IMR-90 (cell line): ENCODE measurements around the gene IL20RA. TPM values are rescaled to one million over a fixed set of nuclear protein-coding genes. Genes with fewer than 3 reads are reported as not detected.

Experiments used
- ATAC-seq: fragments of 200-7000 bp; cut with Tn5 transposase; 2 replicates; pipeline ENCODE4 v1.9.1; 2020; ENCODE audit warnings: low read depth, mild to moderate bottlenecking, moderate library complexity
- BruUV-seq: library from RNA; stranded (reverse); fragments of 400-500 nt; replicated peaks from 2 replicates; lab custom pipeline; 2021; lab: Mats Ljungman, UMichigan
- CTCF ChIA-PET: fragments of 300-600 bp; formaldehyde crosslinking; extraction: SDS; loops from one replicate; lab custom pipeline; 2021; ENCODE audit warnings: antibody characterized with exemption; lab: Yijun Ruan, JAX
- POLR2A ChIA-PET: fragments of 300-600 bp; sonication (Branson Sonifier 250); formaldehyde crosslinking; loops from one replicate; lab custom pipeline; 2022; ENCODE audit warnings: antibody characterized with exemption; ENCODE audit not compliant: unreplicated experiment; lab: Charles Lee
- DNase-seq: peaks from one replicate; pipeline ENCODE4 v3.0.0; 2013
- H2AFZ ChIP-seq: replicated peaks from 2 replicates; pipeline ENCODE3; 2013; ENCODE audit warnings: low read length, mild to moderate bottlenecking; ENCODE audit not compliant: poor library complexity
- H2AK5ac ChIP-seq: 2 replicates; pipeline ENCODE4 v1.6.1; 2013; ENCODE audit warnings: low read depth, low read length, inconsistent platforms
- H2AK9ac ChIP-seq: replicated peaks from 2 replicates; pipeline ENCODE3; 2013; ENCODE audit warnings: mild to moderate bottlenecking, low read depth, low read length, moderate library complexity; ENCODE audit not compliant: poor library complexity
- H2BK120ac ChIP-seq: 2 replicates; pipeline ENCODE4 v1.6.1; 2013; ENCODE audit warnings: low read depth, low read length, inconsistent platforms
- H2BK15ac ChIP-seq: 3 replicates; pipeline ENCODE4 v1.6.1; 2013; ENCODE audit warnings: low read depth, low read length, inconsistent platforms
- H2BK20ac ChIP-seq: 2 replicates; pipeline ENCODE4 v1.6.1; 2013; ENCODE audit warnings: low read depth, mild to moderate bottlenecking, inconsistent platforms, low read length, moderate library complexity
- H2BK5ac ChIP-seq: 2 replicates; pipeline ENCODE4 v1.6.1; 2013; ENCODE audit warnings: mild to moderate bottlenecking, low read depth, low read length, inconsistent platforms; ENCODE audit not compliant: poor library complexity, severe bottlenecking
- H3K14ac ChIP-seq: replicated peaks from 2 replicates; pipeline ENCODE4 v1.6.1; 2013; ENCODE audit warnings: low read depth, low read length, inconsistent platforms
- H3K18ac ChIP-seq: 2 replicates; pipeline ENCODE4 v1.6.1; 2013; ENCODE audit warnings: low read depth, low read length, control low read depth
- H3K23ac ChIP-seq: 2 replicates; pipeline ENCODE4 v1.6.1; 2013; ENCODE audit warnings: low read depth, low read length, inconsistent platforms
- H3K27ac ChIP-seq: 2 replicates; pipeline ENCODE4 v1.5.1; 2013; ENCODE audit warnings: mild to moderate bottlenecking, control low read depth, low read length; ENCODE audit not compliant: insufficient read depth
- H3K27me3 ChIP-seq: 2 replicates; pipeline ENCODE4 v1.6.1; 2013; ENCODE audit warnings: low read length; ENCODE audit not compliant: control insufficient read depth, insufficient read depth
- H3K36me3 ChIP-seq: 2 replicates; pipeline ENCODE4 v1.6.1; 2013; ENCODE audit warnings: low read length, mixed read lengths; ENCODE audit not compliant: control insufficient read depth, insufficient read depth
- H3K4ac ChIP-seq: 2 replicates; pipeline ENCODE4 v1.6.1; 2013; ENCODE audit warnings: low read depth, low read length, inconsistent platforms
- H3K4me1 ChIP-seq: 2 replicates; pipeline ENCODE4 v1.6.1; 2013; ENCODE audit warnings: low read length, mixed read lengths; ENCODE audit not compliant: control insufficient read depth, insufficient read depth
- H3K4me2 ChIP-seq: 2 replicates; pipeline ENCODE4 v1.6.1; 2013; ENCODE audit warnings: low read depth, mild to moderate bottlenecking, control low read depth, low read length, moderate library complexity
- H3K4me3 ChIP-seq: 2 replicates; pipeline ENCODE4 v1.5.1; 2013; ENCODE audit warnings: low read depth, mild to moderate bottlenecking, control low read depth, low read length, moderate library complexity; ENCODE audit not compliant: insufficient read depth
- H3K56ac ChIP-seq: 2 replicates; pipeline ENCODE4 v1.6.1; 2013; ENCODE audit warnings: low read length, inconsistent platforms; ENCODE audit not compliant: insufficient read depth; ENCODE audit errors: extremely low read depth
- H3K79me1 ChIP-seq, 2 experiments: 2 replicates each; pipeline ENCODE4 v1.6.1; 2013; ENCODE audit warnings: low read length in 2 of 2, inconsistent platforms in 1 of 2, low read depth in 1 of 2
- H3K9ac ChIP-seq: 2 replicates; pipeline ENCODE4 v1.6.1; 2013; ENCODE audit warnings: low read depth, low read length, control low read depth
- H3K9me1 ChIP-seq: 2 replicates; pipeline ENCODE4 v1.6.1; 2013; ENCODE audit warnings: low read length, inconsistent platforms; ENCODE audit not compliant: insufficient read depth
- H3K9me3 ChIP-seq: 2 replicates; pipeline ENCODE4 v1.6.1; 2013; ENCODE audit warnings: low read length; ENCODE audit not compliant: control insufficient read depth, insufficient read depth
- H4K20me1 ChIP-seq: 2 replicates; pipeline ENCODE4 v1.6.1; 2013; ENCODE audit warnings: low read length, inconsistent platforms; ENCODE audit not compliant: insufficient read depth
- H4K5ac ChIP-seq: 2 replicates; pipeline ENCODE4 v1.6.1; 2013; ENCODE audit warnings: mild to moderate bottlenecking, low read depth, low read length, control low read depth
- H4K8ac ChIP-seq, 2 experiments: 2 replicates each; pipeline ENCODE4 v1.6.1; 2013; ENCODE audit warnings: low read depth in 2 of 2, low read length in 2 of 2, control low read depth in 1 of 2, inconsistent platforms in 1 of 2
- H4K91ac ChIP-seq: 2 replicates; pipeline ENCODE4 v1.6.1; 2013; ENCODE audit warnings: low read depth, low read length, inconsistent platforms; ENCODE audit not compliant: insufficient read depth
- BHLHE40 ChIP-seq: fragments of 150-350 bp; IDR thresholded peaks from 2 replicates; pipeline ENCODE4 v1.6.1; 2016; ENCODE audit warnings: mild to moderate bottlenecking, low read depth, low read length
- CHD1 ChIP-seq: IDR thresholded peaks from 2 replicates; pipeline ENCODE4 v1.6.1; 2012; ENCODE audit warnings: low read depth, low read length, improper control_type of control experiment
- MAFK ChIP-seq: IDR thresholded peaks from 2 replicates; pipeline ENCODE4 v1.6.1; 2012; ENCODE audit warnings: low read depth, low read length, improper control_type of control experiment
- MAZ ChIP-seq: IDR thresholded peaks from 2 replicates; pipeline ENCODE4 v1.6.1; 2012; ENCODE audit warnings: low read depth, mild to moderate bottlenecking, low read length, improper control_type of control experiment, moderate library complexity, borderline replicate concordance
- MXI1 ChIP-seq: IDR thresholded peaks from 2 replicates; pipeline ENCODE4 v1.6.1; 2012; ENCODE audit warnings: low read depth, mild to moderate bottlenecking, low read length, moderate library complexity, borderline replicate concordance
- NFE2L2 ChIP-seq: fragments of 150-350 bp; IDR thresholded peaks from 2 replicates; pipeline ENCODE4 v1.6.1; 2016; ENCODE audit warnings: low read depth, mild to moderate bottlenecking, low read length
- POLR2A ChIP-seq: IDR thresholded peaks from 2 replicates; pipeline ENCODE4 v1.6.1; 2012; ENCODE audit warnings: mild to moderate bottlenecking, low read depth, low read length
- RAD21 ChIP-seq: IDR thresholded peaks from 2 replicates; pipeline ENCODE4 v1.6.1; 2012; ENCODE audit warnings: low read length, improper control_type of control experiment
- RFX5 ChIP-seq: IDR thresholded peaks from 2 replicates; pipeline ENCODE4 v1.8.0; 2012; ENCODE audit warnings: low read depth, mild to moderate bottlenecking, low read length, moderate library complexity
- SMC3 ChIP-seq: fragments of 150-350 bp; IDR thresholded peaks from 2 replicates; pipeline ENCODE4 v1.6.1; 2016; ENCODE audit warnings: low read depth, mild to moderate bottlenecking, antibody characterized with exemption, low read length, moderate library complexity
- WGBS, 2 experiments: methylation state at CpG; one replicate each; pipeline versions ENCODE4 v1.1.5 to v1.1.7; 2013; ENCODE audit warnings: missing lambda C conversion rate in 2 of 2; ENCODE audit not compliant: insufficient read length in 1 of 2; ENCODE audit errors: extremely low coverage in 2 of 2; 5-methylcytosine and 5-hydroxymethylcytosine counted together
- dilution Hi-C: fragments of 300-500 bp; cut with HindIII; formaldehyde crosslinking; loops from one replicate; pipeline ENCODE4 v1.14.3; 2018; ENCODE audit warnings: low sequenced_read_pairs; ENCODE audit not compliant: unreplicated experiment
- in situ Hi-C: fragments of 300-500 bp; cut with MboI; formaldehyde crosslinking; loops from 3 replicates; pipeline ENCODE4 v1.14.3; 2019; ENCODE audit warnings: low sequenced_read_pairs, inconsistent platforms, mixed read lengths
- intact Hi-C: fragments of 100-400 bp; cut with micrococcal nuclease; formaldehyde crosslinking; loops from 2 replicates; pipeline ENCODE4 v1.10.0; 2022
- polyA plus RNA-seq, 3 experiments: library from polyadenylated mRNA; depleted of rRNA; stranded (reverse); fragments of >200 nt; gene quantifications; 2 replicates each; pipeline ENCODE4 v1.2.3, GENCODE V29; 2012; ENCODE audit warnings: low replicate concordance in 1 of 3
- total RNA-seq: library from RNA; depleted of rRNA; stranded (reverse); fragments of >200 nt; gene quantifications from 2 replicates; pipeline ENCODE4 v1.2.3, GENCODE V29; 2012

The IL20RA gene
- total and polyA plus RNA-seq, 2 of the 4 experiments (the other 2 are of a cell fraction): 0.02 TPM; not detected in 1

- Histone ChIP-seq H2AFZ (no peak overlapping the region), H4K20me1 (no peaks in the 10 kb centered on the region), H3K9me3 (no peaks in the 10 kb centered on the region), H3K14ac (no peak overlapping the region), H3K27ac (no peak overlapping the region), H3K4ac (no peak overlapping the region), H3K23ac (no peak overlapping the region), H4K8ac (no peak overlapping the region), H3K56ac (no peak overlapping the region), H2BK5ac (no peak overlapping the region), H3K36me3 (no peaks in the 10 kb centered on the region), H3K9ac (no peak overlapping the region), H3K4me3 (no peak overlapping the region), H3K9me1 (no peaks in the 10 kb centered on the region), H2BK15ac (no peak overlapping the region), H3K4me2 (no peak overlapping the region), H4K91ac (no peak overlapping the region), H2AK5ac (no peak overlapping the region), H2BK20ac (no peak overlapping the region), H4K5ac (no peak overlapping the region), H2BK120ac (no peak overlapping the region), H3K18ac (no peak overlapping the region), H2AK9ac (no peak overlapping the region), H3K4me1 (no peaks in the 10 kb centered on the region), H3K79me1 (no peaks in the 10 kb centered on the region), H3K27me3 (peaks cover 3% of the 10 kb centered on the region)
- no TSS peak for BruUV-seq
- ChIA-PET POLR2A (no interaction called here), CTCF (no interaction called here)
- no peak for ATAC-seq
- TF ChIP-seq NFE2L2 (no peak), MAZ (no peak), SMC3 (no peak), RFX5 (no peak), CHD1 (no peak), RAD21 (no peak), MXI1 (no peak), MAFK (no peak), BHLHE40 (no peak), POLR2A (no peak)
- in situ Hi-C loops (no loop called here), intact Hi-C loops (no loop called here), dilution Hi-C loops (no loop called here)
- DNase-seq: no peak
- WGBS, 2 experiments: no CpG with 5 or more reads among the region's 3 CpGs
Observed at GRCh38 chr6:137081997-137082396, 37.2 kb upstream of the IL20RA start.
